ENCODE results near the gene ARFRP1. TPM values are rescaled to one million over a fixed set of nuclear protein-coding genes. Genes with fewer than 3 reads are reported as not detected.
"Not testable (repeated sequence)": the region's sequence is repeated elsewhere in the genome, so short reads cannot be mapped to it uniquely, and the experiment has no call there.

ARFRP1 gene
- total RNA-seq, 1 donor from 2014 or later = 59.2 TPM

- DNase-seq (ENCODE audit: low read depth) = no peak
Measured at GRCh38 chr20:63678071-63678470, 29.7 kb downstream of the ARFRP1 start.

- DNase-seq (ENCODE audit: low read depth) = no peak
Measured at GRCh38 chr20:63675681-63676368, 32.0 kb downstream of the ARFRP1 start.

GRCh38 chr20:63673951-63674350 lies 33.8 kb downstream of the ARFRP1 start:
- no peak for DNase-seq (ENCODE audit: low read depth)

GRCh38 chr20:63672666-63673065 lies 35.1 kb downstream of the ARFRP1 start:
- DNase-seq (ENCODE audit: low read depth) = no peak

GRCh38 chr20:63671695-63672094 lies 36.1 kb downstream of the ARFRP1 start:
- not testable (repeated sequence) for DNase-seq (ENCODE audit: low read depth)

GRCh38 chr20:63668351-63668750 lies 39.4 kb downstream of the ARFRP1 start:
- no peak for DNase-seq (ENCODE audit: low read depth)

GRCh38 chr20:63667858-63668257 lies 39.9 kb downstream of the ARFRP1 start:
- DNase-seq (ENCODE audit: low read depth) = no peak

GRCh38 chr20:63665708-63666107 lies 42.1 kb downstream of the ARFRP1 start:
- no peak for DNase-seq (ENCODE audit: low read depth)

GRCh38 chr20:63664861-63665594 lies 42.7 kb downstream of the ARFRP1 start:
- no peak for DNase-seq (ENCODE audit: low read depth)

GRCh38 chr20:63664143-63664851 lies 43.5 kb downstream of the ARFRP1 start:
- no peak for DNase-seq (ENCODE audit: low read depth)

GRCh38 chr20:63663332-63664066 lies 44.3 kb downstream of the ARFRP1 start:
- DNase-seq (ENCODE audit: low read depth) = no peak

GRCh38 chr20:63662813-63663189 lies 45.0 kb downstream of the ARFRP1 start:
- no peak for DNase-seq (ENCODE audit: low read depth)

GRCh38 chr20:63661959-63662812 lies 45.6 kb downstream of the ARFRP1 start:
- no peak for DNase-seq (ENCODE audit: low read depth)

- no peak for DNase-seq (ENCODE audit: low read depth)
Measured at GRCh38 chr20:63661108-63661507, 46.7 kb downstream of the ARFRP1 start.

GRCh38 chr20:63660622-63661021 lies 47.2 kb downstream of the ARFRP1 start:
- no peak for DNase-seq (ENCODE audit: low read depth)

- DNase-seq (ENCODE audit: low read depth) = not testable (repeated sequence)
Measured at GRCh38 chr20:63660174-63660573, 47.6 kb downstream of the ARFRP1 start.

- DNase-seq (ENCODE audit: low read depth) = peak; percentile 11
Measured at GRCh38 chr20:63659370-63659769, 48.4 kb downstream of the ARFRP1 start.

GRCh38 chr20:63658749-63659187 lies 49.0 kb downstream of the ARFRP1 start:
- peak; percentile 9 for DNase-seq (ENCODE audit: low read depth)

- peak; percentile 71 for DNase-seq (ENCODE audit: low read depth)
Measured at GRCh38 chr20:63657937-63658748, 49.6 kb downstream of the ARFRP1 start, which contains the start of gene RTEL1. TSS of gene RTEL1 (plus strand) at chr20:63658312. CDS start at chr20:63659403, 1,091 bp downstream.
